HG02938 (cell line): ENCODE results near the gene ZCWPW2.
A peak's percentile ranks its signal among the peaks of the same experiment; 100 is the strongest.

Source experiments
- ATAC-seq: cut with Tn5 transposase; IDR thresholded peaks from one replicate; pipeline ENCODE4 v1.9.1; 2021; ENCODE audit warnings: mild to moderate bottlenecking, moderate library complexity; ENCODE audit not compliant: unreplicated experiment

ZCWPW2 gene

DNA sequence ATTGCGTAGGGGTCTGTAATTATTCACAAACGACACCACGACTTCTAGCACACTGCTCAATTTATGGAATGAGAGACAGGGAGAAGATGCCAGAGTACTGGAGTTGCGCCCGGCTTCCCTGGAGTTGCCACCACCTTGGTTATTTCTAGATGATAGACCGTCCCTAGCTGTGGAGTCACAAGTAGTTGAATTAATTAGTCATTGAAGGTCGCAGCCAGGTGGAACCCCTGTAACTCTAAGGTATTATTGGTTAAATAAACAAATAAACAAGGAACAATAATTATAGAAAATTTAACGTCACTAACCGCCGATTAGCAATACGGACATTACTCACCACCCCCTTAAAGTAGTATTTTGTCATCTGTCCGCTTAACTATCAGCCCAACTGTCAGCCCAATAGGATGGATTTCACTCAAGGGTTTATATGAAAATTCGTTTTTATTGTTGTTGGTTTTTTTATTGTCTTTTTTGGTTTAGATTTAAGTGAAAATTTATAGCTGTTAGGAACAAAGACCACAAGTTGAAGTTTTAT, 1.0 kb downstream of the ZCWPW2 start:
- no peak for ATAC-seq

DNA sequence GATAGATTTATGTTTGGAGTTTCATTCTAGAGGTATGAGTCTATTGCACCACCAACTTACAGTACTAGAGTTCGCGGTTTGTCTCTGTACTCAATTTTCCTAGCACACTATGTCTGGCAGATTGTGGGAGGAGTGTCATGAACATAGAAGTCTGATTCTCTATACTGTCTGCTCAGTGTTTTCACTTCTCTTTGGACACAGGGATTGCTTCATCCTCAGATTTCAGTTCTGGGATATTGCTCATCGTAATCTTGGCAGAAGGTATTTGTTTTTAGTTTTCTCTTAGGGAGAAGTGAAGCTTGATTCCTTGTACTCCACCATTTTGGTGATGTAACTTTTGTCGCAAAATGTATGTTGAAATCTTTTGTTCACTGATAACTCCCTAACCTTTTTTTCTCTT, 27.9 kb downstream of the ZCWPW2 start:
- ATAC-seq = no peak

DNA sequence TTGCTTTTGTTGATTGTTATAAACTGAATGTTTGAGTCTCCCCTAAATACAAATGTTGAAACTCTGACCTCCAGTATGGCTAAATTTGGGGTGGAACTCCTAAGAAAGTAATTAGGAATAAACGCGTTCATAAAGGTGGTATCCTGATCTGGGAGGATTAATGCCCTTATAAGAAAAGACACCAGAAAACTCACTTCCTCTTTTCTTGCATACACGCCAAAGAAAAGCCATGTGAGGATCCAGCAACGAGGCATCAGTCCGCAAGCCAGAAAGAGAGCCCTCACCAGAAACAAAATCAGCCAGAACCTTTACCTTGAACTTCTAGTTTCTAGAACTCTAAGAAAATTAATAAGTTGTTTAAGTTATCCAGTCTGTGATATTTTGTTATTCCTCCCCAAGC, 37.5 kb downstream of the ZCWPW2 start:
- ATAC-seq = no peak

DNA sequence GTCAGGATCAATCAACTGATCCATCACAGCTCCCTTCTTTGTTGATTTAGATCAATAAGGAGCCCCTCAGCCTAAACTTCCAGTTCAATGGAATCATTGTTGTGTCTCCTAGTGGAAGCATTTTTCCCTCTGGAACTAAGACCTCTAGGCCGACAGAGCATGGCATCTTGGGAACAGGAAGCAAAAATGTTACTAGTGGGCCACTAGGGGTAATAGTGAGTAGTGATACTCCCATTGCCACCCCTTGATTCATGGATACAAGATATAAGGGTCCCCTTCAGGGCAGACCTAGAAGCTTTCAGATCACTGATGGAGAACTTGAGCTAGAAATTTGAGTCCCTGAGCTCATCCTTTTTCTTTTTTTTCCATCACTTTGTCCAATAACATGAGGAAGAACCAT, 40.5 kb downstream of the ZCWPW2 start:
- no peak for ATAC-seq

DNA sequence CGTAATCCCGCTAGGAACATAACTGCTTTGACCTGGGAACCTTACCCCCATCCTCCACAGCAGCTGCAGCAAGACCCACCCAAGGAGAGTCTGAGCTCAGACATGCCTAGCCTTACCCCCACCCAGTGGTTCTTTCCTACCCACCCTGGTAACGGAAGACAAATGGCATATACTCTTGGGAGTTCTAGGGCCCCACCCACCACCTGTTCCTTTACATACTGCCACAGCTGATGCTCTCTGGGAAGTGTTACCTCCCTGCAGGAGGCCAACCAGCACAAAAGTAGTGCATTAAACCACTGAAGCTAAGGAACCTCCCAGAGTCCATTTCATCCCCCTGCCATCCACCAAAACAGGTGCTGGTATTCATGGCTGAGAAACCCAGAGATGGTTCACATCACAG, 50.7 kb downstream of the ZCWPW2 start:
- ATAC-seq = no peak

DNA sequence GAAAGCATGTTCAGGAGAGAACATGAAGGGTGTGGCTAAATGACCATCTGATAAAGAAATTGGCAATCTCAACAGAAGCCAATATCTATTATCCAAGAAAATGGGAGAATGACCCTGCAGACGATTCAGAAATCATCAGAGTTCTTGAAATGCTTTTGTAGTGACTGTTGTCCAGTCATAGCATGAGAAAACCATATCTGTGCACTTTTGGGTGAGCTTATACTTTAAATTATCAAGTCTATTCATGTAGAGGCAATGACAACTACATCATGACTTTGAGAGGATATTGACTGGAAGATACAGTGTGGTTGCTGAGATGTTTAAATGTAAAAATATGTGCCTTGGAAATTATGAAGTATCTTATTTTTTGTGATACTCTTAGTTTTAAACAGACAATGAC, 57.7 kb downstream of the ZCWPW2 start:
- ATAC-seq = no peak

DNA sequence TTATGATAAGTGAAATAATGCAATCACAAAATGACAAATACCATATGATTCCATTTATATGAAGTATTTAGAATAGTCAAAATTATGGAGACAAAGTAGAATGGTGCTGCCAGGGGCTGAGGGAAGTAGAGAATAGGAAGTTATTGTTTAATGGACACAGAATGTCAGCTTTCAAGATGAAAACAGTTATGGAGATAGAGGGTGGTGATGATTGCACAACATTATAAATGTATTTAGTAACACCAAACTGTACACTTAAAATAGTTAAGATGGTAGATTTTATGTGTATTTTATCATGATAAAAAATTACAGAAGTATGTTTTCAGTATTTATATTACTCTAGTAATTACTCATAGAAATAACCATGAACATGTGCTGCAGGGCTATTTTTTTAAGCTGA, 100.9 kb downstream of the ZCWPW2 start:
- ATAC-seq = no peak

DNA sequence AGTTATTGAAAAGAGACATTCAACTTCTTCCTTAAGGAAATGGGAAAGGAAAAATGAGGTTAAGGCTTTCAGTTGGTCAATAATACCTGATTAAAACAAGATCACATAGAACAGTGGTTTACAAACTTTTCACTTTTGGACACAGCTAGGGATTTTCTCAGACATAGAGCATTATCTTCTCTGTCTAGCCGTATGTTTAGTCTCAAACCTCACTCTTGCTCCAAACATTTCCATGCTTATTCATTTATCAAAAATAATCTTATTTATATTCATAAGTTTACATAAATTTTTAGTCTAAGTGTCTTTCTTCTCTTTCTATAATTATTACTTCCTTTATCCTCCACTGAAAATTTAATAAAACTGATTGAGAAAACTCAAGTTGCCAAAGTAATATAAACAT, 114.3 kb downstream of the ZCWPW2 start:
- ATAC-seq = no peak

DNA sequence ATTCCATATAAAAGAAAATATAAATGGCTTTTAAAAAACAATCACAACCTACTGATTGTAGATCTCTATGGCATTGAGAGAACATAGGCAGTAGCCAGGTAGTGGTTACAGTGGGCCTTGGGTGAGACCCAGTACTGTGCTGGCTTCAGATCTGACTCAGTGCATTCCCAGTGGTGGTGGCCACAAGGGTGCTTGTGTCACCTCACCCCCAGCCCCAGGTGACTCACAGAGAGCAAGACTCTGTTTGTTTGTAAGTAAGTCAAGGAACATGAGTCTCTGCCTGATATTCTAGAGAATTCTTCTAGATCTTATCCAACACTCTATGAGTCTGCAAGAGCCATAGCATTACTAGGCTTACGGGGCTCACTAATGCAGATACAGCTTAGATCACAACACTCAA, 118.9 kb downstream of the ZCWPW2 start:
- no peak for ATAC-seq

DNA sequence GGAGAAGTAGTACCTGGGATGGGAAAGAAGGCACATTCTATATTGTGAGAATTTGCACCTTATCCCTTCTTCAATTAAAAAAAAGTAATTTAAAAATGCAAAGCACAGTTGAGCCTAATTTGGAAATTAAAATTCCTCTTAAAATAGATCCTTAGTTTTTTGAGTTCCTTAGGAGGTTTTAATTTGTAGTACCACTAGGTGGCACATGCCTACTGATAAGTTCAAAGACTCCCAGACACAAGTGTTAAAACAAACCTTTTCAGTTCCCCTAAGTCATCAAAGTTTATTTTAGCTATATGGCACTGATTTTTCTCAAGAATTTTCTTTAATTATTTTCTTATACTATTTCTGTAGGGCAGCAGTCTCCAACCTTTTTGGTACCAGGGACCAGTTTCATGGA, 127.7 kb downstream of the ZCWPW2 start:
- peak; percentile 80 for ATAC-seq

DNA sequence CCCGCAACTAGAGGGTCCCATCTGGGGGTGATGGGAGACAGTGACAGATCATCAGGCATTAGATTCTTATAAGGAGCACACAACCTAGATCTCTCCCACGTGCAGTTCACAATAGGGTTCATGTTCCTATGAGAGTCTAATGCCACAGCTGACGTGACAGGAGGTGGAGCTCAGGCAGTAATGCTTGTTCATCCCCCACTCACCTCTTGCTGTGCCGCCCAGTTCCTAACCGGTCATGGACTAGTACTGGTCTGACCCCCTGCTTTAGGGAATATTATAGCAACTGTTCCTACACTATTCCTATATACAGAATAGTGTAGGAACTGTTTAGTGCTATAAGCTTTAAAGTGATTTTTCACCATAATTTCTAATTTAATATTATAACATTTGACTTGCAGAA, 128.2 kb downstream of the ZCWPW2 start:
- no peak for ATAC-seq

DNA sequence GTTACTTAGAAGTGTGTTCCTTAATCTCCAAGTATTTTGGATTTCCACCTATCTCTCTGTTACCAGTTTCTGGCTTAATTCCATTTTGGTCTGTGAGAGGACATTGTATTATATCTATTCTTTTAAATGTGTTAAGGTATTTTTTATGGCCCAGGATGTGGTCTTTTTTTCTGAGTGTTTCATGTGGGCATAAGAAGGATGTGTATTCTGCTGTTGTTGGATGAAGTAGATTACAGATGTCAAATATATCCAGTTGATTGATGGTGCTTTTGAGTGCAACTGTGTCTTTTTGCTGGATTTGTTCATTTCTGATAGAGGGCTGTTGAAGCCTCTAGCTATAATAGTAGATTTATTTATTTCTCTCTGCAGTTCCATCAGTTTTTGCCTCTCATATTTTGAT, 136.6 kb downstream of the ZCWPW2 start:
- no peak for ATAC-seq

DNA sequence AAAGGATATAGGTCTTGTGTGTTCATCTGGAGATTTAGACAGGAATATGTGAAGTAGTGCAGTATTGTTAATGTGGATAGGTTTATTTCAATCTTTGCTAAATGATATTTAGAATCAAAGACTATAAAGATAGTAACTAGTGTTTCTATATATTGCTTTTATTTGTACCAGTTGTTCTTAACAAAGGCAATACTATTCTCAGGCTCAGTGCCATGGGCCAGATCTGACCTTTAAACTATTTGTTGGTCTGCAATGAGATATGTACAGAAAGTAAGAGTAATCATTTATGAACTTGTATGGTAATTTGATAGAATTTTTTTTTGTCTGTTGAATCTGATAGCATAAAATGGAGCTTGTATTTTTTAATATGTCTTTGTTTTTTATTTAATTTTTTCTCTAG, 146.8 kb downstream of the ZCWPW2 start:
- ATAC-seq = no peak

DNA sequence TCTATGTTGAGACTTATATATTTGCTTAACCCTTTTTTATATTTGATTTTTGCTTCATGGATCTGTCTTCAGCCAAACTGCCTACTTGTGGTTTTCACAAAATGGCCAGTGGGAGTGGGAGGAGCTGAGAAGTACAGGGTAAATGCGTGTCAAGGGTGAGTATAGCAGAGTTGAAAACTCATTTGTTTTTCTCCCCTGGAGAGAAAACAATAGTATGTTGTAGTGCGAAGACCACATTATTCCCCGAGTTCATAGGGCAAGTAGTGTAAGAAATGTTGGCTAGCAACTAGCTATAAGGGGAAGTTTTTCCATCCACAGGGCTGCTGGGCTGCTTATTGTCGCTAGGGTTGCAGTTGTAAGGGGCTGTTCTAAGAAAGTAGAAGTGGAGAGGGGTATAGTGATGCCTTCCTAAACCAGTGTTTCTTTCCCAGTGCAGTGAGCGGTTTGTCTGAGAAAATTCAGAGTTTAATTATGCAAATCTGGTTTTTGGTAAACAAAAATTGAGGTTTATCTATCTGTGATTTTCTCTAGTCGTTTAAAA, 153.9 kb downstream of the ZCWPW2 start:
- ATAC-seq = no peak

DNA sequence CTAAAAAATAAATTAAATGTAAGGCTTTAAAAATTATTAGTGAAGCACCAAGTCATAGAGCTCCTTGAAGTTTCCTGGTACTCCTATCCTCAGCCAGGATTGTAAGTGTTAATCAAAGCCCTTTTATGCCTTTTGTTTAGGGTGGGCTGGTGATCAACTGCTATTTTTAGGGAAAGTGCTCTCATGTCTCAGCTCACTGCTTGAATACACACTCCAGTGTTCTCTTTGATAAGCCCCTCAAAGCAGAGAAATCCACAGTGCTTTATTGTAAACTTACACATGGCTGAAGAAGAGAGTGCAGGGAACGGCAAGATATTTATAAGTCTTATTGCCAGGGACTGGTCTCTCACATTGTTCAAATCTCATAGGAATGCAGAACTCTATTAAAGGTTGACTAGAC, 156.5 kb downstream of the ZCWPW2 start:
- no peak for ATAC-seq

DNA sequence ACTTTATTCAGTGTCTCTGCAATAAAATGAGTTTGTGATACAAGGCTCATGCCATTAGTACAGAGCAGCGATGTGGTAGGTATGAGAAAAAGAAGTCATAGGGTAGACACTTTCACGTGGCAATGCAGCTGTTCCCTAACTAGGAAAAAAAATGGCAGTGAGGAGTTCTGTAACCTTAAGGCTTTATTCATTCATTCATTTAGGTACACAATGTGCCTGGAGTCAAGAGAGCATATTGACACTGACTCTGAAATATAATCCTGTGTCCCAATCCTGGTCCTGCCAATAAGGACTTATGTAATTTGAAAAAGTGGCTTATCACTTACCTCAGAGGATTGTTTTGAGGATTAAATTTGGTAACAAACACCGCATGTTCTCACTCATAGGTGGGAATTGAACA, 173.1 kb downstream of the ZCWPW2 start:
- no peak for ATAC-seq

DNA sequence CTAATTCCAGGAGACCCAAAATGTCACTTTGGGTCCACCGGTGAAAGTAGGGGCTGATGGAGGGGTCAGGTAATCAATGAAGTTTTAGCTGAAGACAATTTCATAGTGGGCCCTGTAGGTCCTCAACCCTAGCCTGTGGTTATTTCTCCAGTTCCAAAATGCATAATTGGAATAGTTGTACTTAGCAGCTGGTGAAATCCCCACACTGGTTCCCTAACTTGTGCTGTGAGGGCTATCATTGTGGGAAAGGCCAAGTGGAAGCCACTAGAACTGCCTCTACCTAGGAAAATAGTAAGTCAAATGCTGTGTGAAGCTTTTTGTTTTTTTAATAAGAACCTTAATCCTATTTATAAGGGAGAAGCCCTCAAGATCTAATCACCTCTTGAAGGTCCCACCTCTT, 193.8 kb downstream of the ZCWPW2 start:
- no peak for ATAC-seq

DNA sequence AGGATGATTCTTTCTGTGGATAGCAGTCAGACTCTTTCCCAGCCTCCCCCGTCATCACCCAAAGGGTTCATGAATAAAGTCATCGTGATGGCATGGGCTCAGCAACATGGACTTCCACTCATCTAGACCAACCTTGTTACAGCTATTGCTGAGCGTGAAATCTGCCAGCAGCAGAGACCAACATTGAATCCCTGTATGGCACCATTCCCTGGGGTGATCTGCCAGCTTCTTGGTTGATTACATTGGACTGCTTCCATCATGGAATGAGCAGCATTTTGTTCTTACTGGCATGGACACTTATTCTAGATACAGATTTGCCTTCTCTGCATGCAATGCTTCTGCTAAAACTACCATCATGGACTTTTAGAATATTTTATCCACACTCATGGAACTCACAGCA, 195.7 kb downstream of the ZCWPW2 start:
- ATAC-seq = no peak

DNA sequence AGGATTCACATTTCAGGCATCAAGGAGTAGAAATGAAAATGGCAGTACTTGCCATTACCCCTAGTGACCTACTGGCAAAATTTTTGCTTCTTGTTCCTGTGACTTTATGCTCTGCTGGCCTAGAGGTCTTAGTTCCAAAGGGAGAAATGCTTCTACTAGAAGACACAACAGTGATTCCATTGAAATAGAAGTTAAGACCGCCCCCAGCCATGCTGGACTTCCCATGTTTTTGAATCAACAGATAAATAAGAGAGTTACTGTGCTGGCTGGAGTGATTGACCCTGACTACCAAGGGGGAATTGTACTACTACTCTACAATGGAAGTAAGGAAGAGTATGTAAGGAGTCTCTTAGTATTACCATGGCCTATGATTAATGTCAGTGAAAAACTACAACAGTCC, 196.3 kb downstream of the ZCWPW2 start:
- ATAC-seq = no peak

DNA sequence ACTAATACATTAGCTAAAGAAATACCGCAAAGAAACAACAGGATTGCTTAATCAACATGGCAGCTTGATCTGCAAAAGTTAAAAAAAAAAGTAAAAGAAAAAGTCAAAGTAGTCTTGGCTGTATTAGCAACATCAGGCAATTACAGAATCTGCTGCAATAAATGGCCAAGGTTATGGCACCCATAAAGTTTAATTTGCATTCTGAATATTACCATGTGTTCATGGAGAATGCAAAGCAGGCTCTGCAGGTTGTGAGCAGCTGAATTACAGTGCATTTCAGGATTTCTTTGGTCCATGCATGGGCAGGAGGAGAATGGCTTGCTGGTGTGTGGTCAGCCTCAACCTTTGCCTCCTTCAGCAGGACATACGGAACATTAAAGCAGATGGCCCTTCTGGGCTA, 199.2 kb downstream of the ZCWPW2 start:
- ATAC-seq = no peak

DNA sequence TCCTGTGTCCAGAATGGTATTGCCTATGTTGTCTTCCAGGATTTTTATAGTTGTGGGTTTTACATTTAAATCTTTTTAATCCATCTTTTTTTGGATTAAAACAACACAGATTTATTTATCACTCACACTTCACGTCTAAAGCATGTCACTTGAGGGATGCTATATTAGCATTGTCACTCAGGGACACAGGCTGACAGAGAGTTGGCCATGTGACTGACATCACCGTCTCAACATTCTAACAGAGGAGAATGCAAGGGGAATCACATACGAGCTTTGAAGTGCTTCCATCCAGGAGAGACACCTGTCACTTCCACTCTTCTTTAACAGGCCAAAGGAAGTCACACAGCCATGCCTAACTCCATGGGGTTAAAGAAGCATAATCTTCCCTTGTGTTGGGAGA, 204.7 kb downstream of the ZCWPW2 start:
- no peak for ATAC-seq

DNA sequence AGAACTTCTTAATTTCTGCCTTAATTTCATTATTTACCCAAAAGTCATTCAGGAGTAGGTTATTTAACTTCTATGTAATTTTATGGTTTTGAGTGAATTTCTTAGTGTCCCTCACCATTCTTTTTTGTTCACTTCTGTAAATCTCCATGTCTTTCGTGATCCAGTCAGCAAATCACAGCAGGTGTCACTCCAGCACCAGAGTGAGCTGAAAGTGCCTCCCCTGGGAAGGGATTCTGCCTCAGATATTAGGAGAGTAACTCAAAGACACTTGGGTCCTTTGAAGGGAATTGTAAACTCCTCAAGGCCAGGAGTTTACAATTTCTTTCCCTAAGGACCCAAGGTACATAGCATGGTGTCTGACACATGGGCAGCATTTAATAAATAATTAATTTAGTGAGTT, 207.7 kb downstream of the ZCWPW2 start:
- no peak for ATAC-seq

DNA sequence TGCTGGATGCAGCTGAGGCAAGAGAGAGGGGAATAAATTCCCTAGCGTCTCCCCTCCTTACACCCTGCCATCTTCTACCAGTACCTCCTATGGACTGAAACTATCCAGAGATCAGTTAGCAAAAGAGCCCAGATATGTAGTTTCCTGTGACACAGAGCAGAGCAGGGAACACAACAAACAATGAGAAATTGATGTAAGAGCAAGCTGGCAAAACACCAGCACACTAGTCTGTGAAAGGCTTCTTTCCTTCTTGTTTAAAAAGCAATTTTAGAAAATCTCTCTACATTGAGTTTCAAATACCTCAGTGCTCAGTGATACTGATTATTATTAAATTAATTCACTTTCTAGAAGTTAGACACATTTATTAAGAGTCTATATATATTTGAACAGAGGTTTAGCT, 215.7 kb downstream of the ZCWPW2 start:
- no peak for ATAC-seq

DNA sequence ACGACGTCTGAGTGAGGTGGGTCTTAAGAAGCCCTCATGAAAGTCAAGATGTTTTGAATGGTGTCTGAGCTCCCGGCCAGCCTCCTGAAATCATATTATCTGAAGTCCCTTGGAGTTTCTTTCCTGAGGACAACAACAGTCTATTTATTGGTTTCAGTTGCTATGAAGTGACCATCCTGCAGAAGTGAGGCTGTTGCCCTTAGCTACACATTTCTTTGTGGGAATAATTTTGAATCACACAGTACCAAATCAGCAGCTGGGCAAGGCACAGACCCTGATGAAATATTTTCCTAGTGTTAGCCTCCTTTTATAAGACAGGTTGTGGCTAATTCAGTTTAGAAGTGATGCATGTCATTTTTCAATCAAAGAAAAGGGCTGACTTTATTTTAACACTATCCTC, 220.8 kb downstream of the ZCWPW2 start:
- no peak for ATAC-seq
